ENCODE data around the gene LIPJ. TPM values are rescaled to one million over a fixed set of nuclear protein-coding genes. Genes with fewer than 3 reads are reported as not detected.

The LIPJ gene
- polyA plus RNA-seq, 2 of the 4 experiments (the other 2 are of a cell fraction): not detected

DNA sequence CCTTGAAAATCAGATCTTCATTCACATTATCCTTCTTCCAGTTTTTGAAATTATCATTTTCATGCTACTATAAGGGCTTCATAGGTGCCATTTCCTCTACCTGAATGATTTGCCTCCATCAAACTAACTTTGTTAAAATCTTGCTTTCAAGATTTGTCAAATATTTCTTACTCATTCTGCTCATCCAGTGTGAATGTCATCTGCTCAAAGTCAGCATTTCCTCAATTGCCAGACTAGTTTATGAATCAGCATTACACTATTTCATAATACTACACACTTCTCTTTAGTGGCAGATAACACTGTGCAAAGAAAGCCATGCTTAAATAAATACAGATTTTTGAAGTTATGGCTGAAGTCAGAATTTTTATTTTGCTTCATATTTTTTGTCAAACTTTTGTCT lies 56.4 kb downstream of the LIPJ start (continued):
- TF ChIP-seq HOXA7 (CRISPR knock-in tag; IDR thresholded peaks at IDR 0.05) (no peak), HOXB5 (CRISPR knock-in tag; IDR thresholded peaks at IDR 0.05) (no peak), ZSCAN20 (CRISPR knock-in tag; IDR thresholded peaks at IDR 0.05) (no peak), TP53 (CRISPR knock-in tag; IDR thresholded peaks at IDR 0.05) (no peak), NR3C1 (IDR thresholded peaks at IDR 0.05) (no peak), HES2 (IDR thresholded peaks at IDR 0.05) (no peak), CBX2 (IDR thresholded peaks at IDR 0.05; ENCODE audit: borderline replicate concordance, low read depth) (no peak), RARB (CRISPR knock-in tag; IDR thresholded peaks at IDR 0.05) (no peak), CEBPB (IDR thresholded peaks at IDR 0.05) (peak; percentile 14 to 37; a peak in 2 of 4 replicates), ZC3H11A (IDR thresholded peaks at IDR 0.05) (no peak), PHF8 (IDR thresholded peaks at IDR 0.05; ENCODE audit: borderline replicate concordance, low read depth) (no peak), MYC (IDR thresholded peaks at IDR 0.05; ENCODE audit: borderline replicate concordance, low read length) (no peak)

- 81% methylated on average over 2 of the region's 2 CpGs for WGBS (ENCODE audit: missing lambda C conversion rate)
- ChIA-PET CTCF (interaction anchor here (0.9 kb wide), 1 partner anchor 64 kb away, joined by 3 read pairs; the partner anchor contains the start of gene RNLS), POLR2A (no interaction called here)
- FAIRE-seq (no peak), DNase-seq (ENCODE audit: low read depth in 1 of 2, low spot score in 1 of 2) (no peak), ATAC-seq (no peak)
- H3K9me3 ChIP-seq: no peaks in the 10 kb centered on the region
- H3K4me2 ChIP-seq: no peak overlapping the region
- H3K4me3 ChIP-seq: no peak overlapping the region
- TF ChIP-seq HES2 (IDR thresholded peaks at IDR 0.05): no peak
- TF ChIP-seq HOXA7 (CRISPR knock-in tag; IDR thresholded peaks at IDR 0.05): no peak
- no peak for TF ChIP-seq RFX5 (IDR thresholded peaks at IDR 0.05)
- no peak for TF ChIP-seq TFCP2L1 (CRISPR knock-in tag; IDR thresholded peaks at IDR 0.05)
- no peak for TF ChIP-seq MAX (IDR thresholded peaks at IDR 0.05)
- TF ChIP-seq, protein P1, sequence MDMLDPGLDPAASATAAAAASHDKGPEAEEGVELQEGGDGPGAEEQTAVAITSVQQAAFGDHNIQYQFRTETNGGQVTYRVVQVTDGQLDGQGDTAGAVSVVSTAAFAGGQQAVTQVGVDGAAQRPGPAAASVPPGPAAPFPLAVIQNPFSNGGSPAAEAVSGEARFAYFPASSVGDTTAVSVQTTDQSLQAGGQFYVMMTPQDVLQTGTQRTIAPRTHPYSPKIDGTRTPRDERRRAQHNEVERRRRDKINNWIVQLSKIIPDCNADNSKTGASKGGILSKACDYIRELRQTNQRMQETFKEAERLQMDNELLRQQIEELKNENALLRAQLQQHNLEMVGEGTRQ (IDR thresholded peaks at IDR 0.05): no peak
- TF ChIP-seq RCOR1 (IDR thresholded peaks at IDR 0.05; ENCODE audit: low read depth, low read length): no peak
- TF ChIP-seq FOXS1 (CRISPR knock-in tag; IDR thresholded peaks at IDR 0.05): no peak
- no peak for TF ChIP-seq NPAS2 (CRISPR knock-in tag; IDR thresholded peaks at IDR 0.05; ENCODE audit: borderline replicate concordance)
- TF ChIP-seq RAD21 (conservative IDR thresholded peaks at IDR 0.05 in 1 of 2, IDR thresholded peaks at IDR 0.05 in 1 of 2): no peak
- TF ChIP-seq HEYL (CRISPR knock-in tag; IDR thresholded peaks at IDR 0.05): no peak
- TF ChIP-seq KDM1A (IDR thresholded peaks at IDR 0.05; ENCODE audit: low read depth): no peak
- TF ChIP-seq RNF2 (IDR thresholded peaks at IDR 0.05; ENCODE audit: borderline replicate concordance, low read depth): no peak
- TF ChIP-seq FOSL2 (IDR thresholded peaks at IDR 0.05): no peak
- no peak for TF ChIP-seq FOSL2 (CRISPR knock-in tag; IDR thresholded peaks at IDR 0.05)
- no peak for TF ChIP-seq POLR2AphosphoS2 (conservative IDR thresholded peaks at IDR 0.05; ENCODE audit: low read length)
- no peak overlapping the region for H3K27ac ChIP-seq
- peaks cover 34% of the 10 kb centered on the region for H3K4me1 ChIP-seq
Measured at GRCh38 chr10:88647061-88647615, 60.6 kb downstream of the LIPJ start.
